Left renal pelvis (tissue), 4 donors: ENCODE results near the gene RND2. TPM values are rescaled to one million over a fixed set of nuclear protein-coding genes. Genes with fewer than 3 reads are reported as not detected.

Experiments used
- DNase-seq, 4 donors: peaks; one replicate each; pipeline ENCODE4 v3.0.0-alpha.2; 2013; ENCODE audit warnings: low read depth in 4 of 4, low spot score in 3 of 4
- polyA plus RNA-seq, 4 donors: library from polyadenylated mRNA; unstranded; fragments of 120-200 nt; gene quantifications; one replicate each; pipeline ENCODE4 v1.2.1, GENCODE V29; 2013; ENCODE audit not compliant: insufficient read length in 4 of 4

The RND2 gene
- polyA plus RNA-seq, 4 donors = 2.2 to 3.7 (median 3.2) TPM

DNA sequence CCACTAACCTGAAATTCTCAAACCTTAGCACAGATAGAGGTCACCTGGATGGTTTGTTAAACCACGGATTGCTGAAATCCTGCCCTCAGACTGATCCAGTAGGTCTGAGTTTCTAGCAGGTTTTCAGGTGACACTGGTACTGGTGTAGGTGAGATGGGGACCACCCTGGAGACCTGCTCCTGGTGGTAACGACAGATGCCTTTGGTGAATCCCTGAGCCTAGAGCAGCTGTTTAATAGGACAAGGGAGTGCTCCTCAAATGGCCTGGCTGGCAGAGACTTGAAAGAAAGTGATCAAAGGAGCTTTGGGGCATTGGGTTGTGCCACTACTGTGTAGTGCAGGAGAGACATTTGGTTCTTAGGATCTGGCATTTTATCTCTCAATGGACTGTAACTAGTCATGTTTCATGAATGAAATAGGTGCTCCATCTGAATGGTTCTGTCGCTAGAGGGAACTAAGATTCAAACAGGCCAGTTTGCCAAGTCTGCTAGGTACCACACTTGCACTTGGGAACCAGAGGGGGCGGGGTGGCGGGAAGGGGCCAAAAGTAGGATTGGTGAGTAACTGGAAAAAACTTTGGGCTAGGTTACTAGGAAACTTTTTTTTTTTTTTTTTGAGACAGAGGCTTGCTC lies 21.4 kb upstream of the RND2 start:
- DNase-seq = no peak

DNA sequence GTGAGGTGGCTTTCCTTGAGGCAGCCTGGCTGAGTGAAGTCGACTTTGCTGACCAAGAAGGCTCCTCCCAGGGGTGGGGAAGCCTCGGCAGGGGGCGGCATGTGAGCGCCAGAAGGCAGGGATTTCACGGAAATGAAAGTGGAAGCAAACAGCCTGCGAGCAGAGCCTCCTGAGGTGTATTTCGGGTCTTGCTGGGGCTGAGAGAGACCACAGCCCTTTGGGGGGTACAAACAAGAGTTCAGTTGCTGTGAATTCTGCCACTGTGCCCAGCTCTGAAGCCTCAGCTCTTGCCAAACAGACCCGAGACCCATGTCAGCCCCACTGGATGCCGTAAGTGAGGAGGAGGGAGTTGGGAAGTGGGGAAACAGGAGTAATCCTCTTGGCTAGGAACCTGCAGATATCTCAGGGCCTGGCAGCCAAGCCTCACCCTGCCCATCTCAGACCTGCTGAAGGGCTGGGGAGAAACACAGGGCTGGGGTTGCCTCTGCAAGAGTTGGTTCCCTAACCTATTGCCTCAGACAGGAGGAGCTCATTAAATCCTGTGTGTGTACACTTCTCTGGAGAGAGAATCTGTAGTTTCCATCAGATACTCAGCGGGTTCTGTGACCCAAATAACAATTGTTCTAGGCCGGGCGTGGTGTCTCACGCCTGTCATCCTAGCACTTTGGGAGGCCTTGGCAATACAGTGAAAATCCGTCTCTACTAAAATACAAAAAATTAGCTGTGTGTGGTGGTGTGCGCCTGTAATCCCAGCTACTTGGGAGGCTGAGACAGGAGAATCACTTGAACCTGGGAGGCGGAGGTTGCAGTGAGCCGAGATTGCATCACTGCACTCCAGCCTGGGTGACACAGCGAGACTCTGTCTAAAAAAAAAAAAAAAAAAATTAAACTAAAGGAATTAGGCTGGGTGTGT lies 18.1 kb upstream of the RND2 start, which contains the start of gene IFI35:
TSS of gene IFI35 (plus strand) at position 146 of the 913 bp plus-strand sequence. CDS start at position 310, 164 bp downstream.
- no peak for DNase-seq

DNA sequence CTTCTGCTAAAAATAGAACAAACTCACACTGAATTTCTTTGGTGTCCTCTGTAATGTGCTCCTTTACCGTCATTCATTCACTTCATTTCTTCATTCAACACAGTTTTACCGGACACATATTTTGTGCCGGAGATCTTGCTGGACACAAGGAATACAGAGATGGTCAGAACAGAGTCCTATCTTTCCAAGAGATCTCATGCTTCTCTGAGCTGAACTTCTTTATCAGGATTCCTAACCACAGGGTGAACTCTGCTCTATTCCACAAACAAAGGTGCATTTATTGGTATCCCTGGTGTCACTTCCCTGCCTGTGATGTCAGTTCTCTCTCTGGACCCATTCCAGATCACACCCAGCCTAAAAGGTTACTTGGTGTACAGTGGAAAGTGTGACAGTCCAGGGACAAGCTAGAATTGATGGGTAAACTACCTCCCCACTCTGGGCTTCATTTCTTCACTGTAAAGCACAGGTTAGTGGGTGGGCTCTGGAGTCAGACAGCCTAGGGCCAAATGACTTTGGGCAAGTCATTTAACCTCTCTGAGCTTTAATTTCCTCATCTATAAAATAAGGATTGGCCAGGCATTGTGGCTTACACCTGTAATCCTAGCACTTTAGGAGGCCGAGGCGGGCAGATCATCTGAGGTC lies 14.2 kb upstream of the RND2 start:
- no peak for DNase-seq

DNA sequence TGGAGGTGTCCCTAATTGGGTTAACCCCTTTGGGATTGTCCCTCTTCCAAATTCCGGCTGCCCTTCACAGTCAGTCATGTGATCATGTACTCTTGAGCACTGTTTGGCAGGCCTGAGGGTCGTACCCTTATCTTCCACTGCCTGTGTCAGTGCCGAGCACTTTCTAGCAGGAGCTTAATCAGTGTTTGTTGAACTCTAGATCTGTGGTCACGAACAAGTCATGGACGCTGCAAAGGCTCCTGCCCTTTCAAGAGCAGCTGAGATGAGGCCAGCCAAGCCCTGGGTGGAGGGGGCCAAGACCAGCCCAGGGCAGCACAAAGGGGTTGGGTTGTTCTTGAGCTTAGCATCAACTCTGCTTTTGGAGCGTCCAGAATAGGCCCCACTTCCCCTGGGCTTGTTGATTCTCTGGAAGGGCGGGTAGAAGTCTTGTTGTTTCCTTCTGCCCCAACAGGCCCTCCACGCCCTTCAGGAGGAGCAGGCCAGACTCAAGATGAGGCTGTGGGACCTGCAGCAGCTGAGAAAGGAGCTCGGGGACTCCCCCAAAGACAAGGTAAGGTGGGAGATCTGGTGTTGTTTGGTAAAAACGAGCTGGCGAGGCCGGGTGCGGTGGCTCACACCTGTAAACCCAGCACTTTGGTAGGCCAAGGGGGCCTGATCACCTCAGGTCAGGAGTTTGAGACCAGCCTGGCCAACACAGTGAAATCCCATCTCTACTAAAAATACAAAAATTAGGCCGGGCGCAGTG lies 13.1 kb upstream of the RND2 start:
- DNase-seq = no peak

DNA sequence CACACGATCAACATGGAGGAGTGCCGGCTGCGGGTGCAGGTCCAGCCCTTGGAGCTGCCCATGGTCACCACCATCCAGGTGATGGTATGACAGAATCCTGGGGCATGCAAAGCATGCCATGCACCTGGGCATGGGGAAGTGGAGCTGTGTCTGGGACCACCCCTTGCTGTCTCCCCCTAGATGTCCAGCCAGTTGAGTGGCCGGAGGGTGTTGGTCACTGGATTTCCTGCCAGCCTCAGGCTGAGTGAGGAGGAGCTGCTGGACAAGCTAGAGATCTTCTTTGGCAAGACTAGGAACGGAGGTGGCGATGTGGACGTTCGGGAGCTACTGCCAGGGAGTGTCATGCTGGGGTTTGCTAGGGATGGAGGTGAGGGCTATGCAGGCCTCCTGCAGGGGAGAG lies 11.7 kb upstream of the RND2 start:
- DNase-seq = no peak

DNA sequence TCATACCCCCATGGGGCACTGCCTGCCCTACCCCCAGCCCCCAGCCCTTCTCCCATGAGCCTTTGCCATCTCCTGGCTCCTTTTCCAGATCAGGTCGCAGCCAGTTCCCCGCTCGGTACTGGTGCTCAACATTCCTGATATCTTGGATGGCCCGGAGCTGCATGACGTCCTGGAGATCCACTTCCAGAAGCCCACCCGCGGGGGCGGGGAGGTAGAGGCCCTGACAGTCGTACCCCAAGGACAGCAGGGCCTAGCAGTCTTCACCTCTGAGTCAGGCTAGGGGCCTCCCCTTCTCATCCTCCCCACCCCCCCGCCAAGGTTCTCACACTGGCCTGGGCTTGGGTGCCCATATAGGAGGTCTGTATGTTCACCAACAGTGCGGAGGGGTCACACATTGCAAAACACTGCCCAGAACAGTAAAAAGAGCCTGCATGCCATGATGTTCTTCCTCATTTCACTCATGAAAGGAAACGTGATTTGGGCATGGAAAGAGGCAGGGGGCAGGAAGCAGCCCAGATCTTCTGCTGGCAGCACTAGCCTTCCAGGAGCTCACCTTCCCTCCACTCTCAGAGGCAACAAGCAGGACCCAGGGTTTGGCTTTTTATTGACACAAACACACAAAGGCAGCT lies 10.9 kb upstream of the RND2 start:
- no peak for DNase-seq

DNA sequence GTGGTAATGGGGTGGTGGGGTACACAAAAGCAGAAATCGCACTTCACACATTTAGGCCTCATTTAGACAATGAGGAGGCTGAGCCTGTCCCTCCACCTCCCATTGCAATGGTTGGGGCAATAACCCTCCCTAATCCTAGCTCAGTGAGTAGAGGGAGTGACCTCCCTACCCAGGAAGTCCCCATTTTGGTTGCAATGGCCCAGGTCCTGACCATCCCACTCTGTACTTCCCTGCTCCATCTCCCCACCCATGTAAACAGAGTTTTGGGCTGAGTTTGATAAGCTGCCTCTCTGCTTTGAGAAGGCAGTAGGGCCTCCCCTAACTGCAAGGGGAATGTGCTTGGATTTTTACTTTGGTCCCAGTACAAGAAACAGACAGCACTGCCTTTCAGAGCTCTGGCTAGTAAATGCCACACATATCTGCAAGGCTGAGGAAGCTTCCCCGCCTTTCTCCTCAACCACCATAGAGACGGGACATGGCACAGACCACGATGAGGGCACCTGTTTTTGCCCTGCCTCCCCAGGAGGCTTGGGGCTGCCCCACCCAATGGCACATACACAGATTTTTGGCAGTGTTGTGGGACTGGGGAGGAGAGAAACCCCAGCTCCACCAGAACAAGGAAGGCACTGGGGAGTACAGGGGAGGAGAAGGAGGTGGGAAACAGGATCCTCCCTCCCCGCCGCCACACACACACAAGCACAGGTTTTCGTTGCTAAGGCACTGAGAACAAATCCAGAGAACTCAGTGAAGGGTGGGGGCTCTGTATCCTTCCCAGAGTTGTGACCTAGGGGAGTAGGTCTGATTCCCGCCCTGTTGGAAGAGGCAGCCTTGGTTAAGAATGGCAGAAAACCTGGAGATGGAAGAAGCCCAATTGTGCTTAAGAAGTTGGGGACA lies 10.1 kb upstream of the RND2 start:
- no peak for DNase-seq

DNA sequence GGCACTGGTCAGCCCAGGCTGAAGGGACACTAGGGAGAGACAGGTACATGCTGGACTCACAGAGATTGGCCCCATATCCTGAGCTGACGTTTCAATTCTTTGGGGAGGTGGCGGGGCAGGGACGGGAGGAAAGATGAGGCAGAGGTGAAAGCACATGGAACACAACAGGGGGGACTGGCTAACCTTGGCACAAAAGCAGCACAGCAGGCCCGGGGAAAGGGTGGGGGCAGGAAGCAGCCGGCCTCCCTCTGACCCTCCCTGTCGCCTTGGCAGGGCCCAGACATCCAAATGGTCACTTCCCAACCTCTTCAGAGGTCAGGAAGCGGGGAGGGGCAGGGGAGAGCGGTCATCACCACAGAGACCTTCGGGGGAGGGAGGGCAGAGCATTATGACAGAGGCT lies 9.5 kb upstream of the RND2 start:
- DNase-seq = no peak

DNA sequence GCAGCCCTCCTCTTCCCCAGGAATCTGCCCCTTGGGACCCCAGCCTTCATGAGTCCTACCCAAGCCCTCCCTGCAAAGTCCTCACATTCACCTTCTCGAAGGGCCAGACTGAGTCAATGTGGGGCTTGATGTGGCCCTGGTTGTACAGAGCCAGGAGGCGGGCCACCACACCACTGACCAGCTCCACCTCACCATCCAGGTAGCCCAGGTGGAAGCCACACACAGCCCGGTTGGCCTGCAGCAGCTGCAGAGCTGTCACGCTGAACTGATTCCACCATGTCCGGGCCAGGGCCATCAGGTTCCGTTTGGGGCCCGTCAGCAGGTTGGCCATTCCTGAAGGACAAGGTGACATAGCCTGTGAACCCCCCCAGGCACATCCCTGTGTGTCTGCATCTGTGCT lies 8.8 kb upstream of the RND2 start:
- no peak for DNase-seq

DNA sequence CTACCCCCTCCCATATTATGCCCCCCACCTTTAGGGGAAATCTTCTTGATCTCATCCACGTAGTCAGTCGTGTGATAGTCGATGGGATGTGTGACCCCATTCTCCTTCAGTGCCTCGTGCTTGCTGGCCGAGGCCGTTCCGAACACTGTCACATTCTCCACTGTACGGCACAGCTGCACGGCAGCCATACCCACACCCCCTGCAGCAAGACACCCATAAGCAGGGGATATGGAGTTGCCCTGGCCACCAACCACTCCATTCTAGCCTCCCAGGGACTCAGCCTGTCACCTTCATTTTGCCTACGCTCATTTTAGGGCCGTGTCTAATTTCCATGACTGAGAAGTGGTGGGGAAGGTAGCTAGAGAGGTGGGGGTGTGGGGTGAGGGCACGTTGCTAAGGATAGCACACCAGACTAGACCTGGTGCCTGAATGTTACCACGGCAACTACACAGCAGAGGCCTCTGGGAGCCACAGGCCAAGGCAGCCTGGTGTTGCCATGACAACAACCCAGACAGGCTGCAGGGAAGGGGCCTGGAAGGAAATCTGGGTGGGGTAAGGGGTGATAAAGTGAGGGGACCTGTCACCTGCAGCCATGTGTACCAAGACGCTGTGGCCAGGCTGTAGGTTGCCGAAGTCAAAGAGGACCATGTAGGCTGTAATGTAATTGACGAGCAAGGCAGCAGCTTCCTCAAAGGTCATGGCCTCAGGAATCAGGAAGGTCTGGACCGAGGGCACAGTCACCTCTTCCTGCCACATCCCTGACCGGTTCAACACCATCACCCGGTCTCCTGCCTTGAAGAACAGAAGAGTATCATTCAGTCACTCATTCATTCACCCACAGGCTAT lies 6.8 kb upstream of the RND2 start:
- DNase-seq = no peak

DNA sequence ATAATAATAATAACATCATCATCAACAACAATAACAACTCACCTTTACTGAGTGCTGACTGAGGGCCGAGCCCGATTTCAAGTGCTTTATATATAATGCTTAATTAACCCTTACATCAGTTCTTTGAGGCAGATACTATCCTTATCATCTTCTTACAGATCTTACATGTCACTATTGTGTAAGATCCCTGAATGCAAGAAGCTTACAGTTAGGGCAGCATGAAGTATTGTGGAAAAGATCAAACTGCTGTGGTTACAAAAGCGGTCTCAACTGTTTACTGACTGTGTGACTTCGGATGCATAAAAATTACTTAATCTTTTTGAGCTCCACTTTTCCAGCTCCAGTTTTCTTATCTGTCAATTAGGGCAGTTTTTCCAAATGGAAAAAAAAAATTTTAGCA lies 6.1 kb upstream of the RND2 start:
- no peak for DNase-seq

DNA sequence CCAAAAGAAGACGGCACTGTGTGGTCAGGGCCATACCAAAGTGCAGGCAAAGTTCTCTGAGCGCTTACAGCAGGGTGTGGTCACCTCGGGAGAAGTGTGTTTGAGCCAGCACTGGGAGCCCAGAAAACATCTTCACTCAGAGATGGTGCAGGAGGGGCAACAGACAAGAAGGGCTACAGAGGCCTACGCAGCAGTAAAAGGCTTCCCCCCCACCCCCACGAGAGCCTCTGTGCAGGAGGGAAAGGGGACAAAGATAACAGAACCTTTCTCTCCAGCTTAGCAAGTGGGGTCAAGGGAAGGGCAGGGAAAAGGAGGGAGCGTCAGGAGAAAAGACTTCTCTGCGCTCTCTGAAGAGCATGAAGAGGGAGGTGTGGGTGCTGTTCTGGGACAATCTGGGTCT lies 5.6 kb upstream of the RND2 start:
- no peak for DNase-seq

DNA sequence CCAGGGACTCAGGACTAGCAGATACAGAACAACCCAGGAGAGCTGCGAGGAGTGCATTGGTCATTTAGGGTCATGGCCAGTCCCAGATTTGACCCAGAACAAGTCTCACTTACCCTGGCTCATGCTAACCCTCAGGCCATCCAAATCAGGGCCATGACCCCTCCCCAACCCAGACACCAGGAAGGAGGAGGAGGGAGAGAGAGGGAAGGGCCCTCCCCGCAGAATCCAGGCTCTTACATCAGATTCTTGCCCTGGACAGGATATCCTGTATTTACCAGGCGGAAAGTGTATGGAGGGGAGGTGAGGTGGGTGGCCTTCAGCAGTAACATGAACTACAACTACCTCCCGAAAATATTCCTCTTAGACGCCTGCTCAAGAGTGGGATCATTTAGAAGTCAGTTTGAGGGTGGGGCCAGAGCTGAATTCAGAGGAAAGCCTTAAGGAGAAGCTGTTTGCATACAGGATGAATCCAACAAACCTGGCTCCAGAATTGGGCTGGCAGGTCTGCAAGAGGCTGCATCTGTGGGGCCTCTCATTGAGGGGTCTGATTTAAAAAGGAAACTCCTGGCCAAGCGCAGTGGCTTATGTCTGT lies 4.9 kb upstream of the RND2 start:
- DNase-seq = no peak

DNA sequence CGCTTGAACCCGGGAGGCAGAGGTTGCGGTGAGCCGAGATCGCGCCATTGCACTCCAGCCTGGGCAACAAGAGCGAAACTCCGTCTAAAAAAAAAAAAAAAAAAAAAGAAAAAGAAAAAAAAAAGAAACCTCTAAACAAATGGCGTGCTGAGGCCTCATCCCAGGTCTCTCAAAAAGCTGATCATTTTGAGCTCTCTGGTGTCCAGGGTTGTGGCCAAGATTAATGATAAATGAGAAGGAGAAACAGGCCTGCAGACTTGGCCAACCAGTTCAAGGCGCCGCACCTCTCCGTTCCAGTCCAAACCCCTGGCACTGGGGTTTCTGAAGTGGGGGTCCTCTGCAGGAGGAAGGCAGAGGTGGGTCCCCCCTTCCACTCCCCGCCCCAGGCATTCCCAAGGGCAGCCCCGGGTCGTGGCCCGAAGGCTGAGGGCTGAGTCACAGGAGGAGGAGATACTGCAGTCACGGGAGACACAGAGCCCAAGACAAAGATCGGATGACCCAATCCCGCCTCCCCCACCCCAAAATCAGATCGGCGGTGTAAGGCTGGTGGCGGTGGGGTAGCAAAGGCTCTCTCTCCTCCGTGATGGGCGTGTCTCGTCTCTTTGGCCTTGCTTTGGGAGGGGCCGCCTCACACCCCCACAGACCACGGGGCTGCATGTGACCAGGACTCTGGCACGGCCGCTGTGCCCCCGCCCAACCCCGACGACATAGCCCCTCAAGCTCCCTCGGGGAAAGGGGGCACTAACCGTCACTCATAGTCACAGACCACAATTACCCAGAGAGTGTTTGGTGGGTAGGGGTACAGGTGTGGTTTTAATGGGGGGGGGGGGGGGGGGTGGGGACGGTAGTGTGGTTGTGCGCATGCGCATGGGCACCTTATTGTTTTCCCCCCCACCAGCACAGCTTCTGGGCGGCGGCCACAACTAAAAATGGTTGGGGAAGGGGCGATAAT lies 4.0 kb upstream of the RND2 start:
- DNase-seq = no peak

DNA sequence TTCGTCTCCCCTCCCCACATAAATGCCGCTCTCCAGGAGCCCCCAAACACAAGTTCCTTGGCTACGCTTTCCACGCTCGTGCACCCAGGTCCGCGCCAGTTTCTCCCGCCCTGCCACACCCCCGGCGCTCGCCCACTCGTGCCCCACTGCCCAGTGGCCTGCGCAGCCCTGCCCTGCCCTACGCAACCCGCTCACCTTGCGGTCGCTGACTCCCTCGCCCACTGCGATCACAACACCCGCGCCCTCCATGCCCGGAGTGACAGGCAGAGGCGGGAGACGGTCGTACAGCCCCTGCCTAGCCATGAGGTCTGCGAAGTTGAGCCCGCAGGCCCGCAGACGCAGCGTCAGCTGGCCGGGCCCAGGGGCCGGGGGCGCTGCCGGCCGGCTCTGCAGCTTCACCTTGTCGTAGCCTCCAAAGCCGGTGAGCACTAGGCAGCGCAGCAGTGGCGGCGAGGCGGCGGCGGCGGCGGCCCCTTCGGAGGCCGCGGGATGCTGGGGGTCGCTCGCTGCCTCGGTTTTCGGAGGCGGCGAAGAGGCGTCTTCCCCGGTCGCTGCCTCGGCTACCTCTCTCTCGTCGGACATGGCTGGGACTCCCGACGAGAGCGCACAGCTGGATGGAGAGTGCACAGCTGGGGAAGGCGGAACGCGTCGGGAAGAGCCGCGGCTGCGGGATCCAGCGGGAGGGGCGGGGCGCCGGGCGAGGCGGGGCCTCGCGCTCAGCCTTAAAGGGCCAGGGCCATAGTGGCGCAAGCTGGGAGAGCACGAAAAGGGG lies 3.1 kb upstream of the RND2 start, which contains the start of gene VAT1:
TSS of gene VAT1 (minus strand) at position 645 of the 772 bp plus-strand sequence. CDS start at position 582, 63 bp downstream.
- peak in 1 of 4 donors; percentile 71 for DNase-seq

DNA sequence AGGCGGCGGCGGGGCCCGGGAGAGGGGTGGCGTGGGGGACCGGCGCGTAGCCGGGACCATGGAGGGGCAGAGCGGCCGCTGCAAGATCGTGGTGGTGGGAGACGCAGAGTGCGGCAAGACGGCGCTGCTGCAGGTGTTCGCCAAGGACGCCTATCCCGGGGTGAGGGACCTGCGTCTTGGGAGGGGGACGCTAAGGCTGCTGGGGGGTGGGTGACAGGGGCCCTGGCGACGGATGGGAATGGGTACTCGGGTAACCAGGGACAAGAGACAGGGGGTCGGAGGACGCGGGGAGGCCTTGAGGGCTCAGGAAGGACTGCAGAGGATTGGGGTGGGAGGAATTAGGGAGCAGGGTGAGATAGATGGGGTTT lies 243 bp downstream of the RND2 start:
- DNase-seq = no peak
